ENCODE data around the gene MAP4K2.

MAP4K2 gene

GRCh38 chr11:64742087-64742888, 60.7 kb downstream of the MAP4K2 start:
- no peak for DNase-seq (ENCODE audit: low read depth in 3 of 3, low spot score in 1 of 3)

GRCh38 chr11:64741375-64742086, 61.5 kb downstream of the MAP4K2 start:
- no peak for DNase-seq (ENCODE audit: low read depth in 3 of 3, low spot score in 1 of 3)

- DNase-seq (ENCODE audit: low read depth in 3 of 3, low spot score in 1 of 3), result no peak
Observed at GRCh38 chr11:64739871-64740270, 63.1 kb downstream of the MAP4K2 start.

GRCh38 chr11:64736654-64737053, 66.4 kb downstream of the MAP4K2 start:
- DNase-seq (ENCODE audit: low read depth in 3 of 3, low spot score in 1 of 3), result no peak

GRCh38 chr11:64735725-64736259, 67.2 kb downstream of the MAP4K2 start:
- no peak for DNase-seq (ENCODE audit: low read depth in 3 of 3, low spot score in 1 of 3)
